Stimulated activated CD8-positive, alpha-beta memory T cell treated with anti-CD3 and anti-CD28 coated beads, Interleukin-7, amount 100 ng/mL, for 24 hours (primary cell): ENCODE results near the gene TAS2R4.
"Not testable (repeated sequence)": the region's sequence is repeated elsewhere in the genome, so short reads cannot be mapped to it uniquely, and the experiment has no call there.

Experiments
- DNase-seq: peaks from one replicate; pipeline ENCODE4 v3.0.0-alpha.2; 2020; ENCODE audit warnings: low read depth

The TAS2R4 gene

DNA sequence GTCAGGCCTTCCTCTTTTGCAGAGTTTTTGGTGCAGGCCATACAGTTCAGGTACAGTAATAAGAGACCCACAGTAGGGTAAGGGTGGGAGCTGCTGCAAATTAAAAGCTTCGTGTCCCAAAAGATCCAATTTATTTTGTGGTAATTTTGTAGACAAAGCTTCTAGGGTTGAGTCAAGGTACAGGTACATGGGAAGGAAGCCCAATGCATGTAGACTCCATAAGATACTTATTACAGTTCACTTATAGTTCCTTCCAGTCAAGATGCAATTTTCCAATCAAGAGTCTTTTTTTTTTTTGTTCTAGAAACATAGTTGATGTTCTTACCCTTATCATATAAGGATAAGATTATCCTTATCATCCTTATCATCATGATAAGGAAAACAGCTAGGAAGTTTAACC is at the start of gene TAS2R4:
TSS of gene TAS2R4 (plus strand) at position 301 of the 400 bp plus-strand sequence. CDS start 1,815 bp downstream, outside the sequence.
- DNase-seq: no peak

GRCh38 chr7:141729020-141729419 is 47.5 kb upstream of the TAS2R4 start:
- no peak for DNase-seq

DNA sequence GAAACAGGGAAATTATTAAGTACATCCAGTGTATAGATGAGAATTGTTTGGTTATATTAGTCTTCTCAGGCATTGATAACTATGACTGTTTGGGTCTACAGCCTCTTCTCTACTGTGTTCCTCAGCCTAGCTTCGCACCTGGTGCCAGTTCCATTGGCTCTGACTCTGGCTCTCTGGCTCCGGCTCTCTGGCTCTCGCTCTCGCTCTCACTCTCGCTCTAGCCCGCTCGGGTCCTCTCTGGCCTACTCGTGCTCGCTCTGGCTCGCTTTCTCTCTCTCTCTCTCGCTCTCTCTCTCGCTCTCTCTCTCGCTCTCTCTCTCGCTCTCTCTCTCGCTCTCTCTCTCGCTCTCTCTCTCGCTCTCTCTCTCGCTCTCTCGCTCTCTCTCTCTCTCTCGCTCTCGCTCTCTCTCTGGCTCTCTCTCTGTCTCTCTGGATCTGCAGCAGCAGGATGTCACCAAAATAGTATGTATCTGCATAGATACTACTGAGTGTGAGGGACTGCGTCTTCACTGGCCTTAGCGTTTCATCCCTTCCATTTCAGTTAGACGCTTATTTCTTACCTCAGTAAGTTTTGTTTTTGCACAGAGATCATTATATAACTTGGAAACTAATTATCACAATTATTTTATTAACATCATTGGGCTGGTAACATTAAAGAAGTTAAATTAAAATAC is 44.9 kb upstream of the TAS2R4 start:
- DNase-seq: no peak

GRCh38 chr7:141737118-141737835 is 39.2 kb upstream of the TAS2R4 start:
- DNase-seq: no peak

GRCh38 chr7:141737836-141738591 is 38.5 kb upstream of the TAS2R4 start, which contains the start of gene SSBP1:
Gene SSBP1 (plus strand): TSS chr7:141738358. CDS start chr7:141739167, 809 bp downstream.
- DNase-seq: peak; percentile 81

- no peak for DNase-seq
These were observed 37.9 kb upstream of the TAS2R4 start for GRCh38 chr7:141738592-141739013.

GRCh38 chr7:141739250-141739649 is 37.2 kb upstream of the TAS2R4 start:
- DNase-seq: no peak

- no peak for DNase-seq
These were observed 34.2 kb upstream of the TAS2R4 start for GRCh38 chr7:141742229-141742628.

DNA sequence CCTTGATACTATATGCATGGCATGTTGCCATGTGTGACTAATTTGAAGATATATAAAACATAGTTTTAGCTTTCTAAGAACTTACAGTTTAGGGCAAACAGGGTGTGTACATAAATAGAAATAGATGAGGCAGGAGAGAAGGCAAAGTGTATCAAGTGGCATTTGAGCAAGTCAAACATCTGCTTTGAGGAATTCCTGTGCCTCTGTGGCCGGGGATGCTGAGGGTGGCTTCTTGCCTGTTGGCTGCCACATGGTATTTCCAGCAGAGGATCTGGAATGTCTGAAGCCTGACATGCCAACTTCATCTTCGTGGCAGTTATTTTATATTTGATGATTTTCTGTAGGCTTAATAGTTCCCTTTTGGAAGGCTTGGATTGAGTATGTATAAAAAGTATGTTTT is 32.3 kb upstream of the TAS2R4 start:
- no peak for DNase-seq

GRCh38 chr7:141748396-141748795 is 28.1 kb upstream of the TAS2R4 start:
- no peak for DNase-seq

- not testable (repeated sequence) for DNase-seq
These were observed 24.6 kb upstream of the TAS2R4 start for GRCh38 chr7:141751904-141752303.

DNA sequence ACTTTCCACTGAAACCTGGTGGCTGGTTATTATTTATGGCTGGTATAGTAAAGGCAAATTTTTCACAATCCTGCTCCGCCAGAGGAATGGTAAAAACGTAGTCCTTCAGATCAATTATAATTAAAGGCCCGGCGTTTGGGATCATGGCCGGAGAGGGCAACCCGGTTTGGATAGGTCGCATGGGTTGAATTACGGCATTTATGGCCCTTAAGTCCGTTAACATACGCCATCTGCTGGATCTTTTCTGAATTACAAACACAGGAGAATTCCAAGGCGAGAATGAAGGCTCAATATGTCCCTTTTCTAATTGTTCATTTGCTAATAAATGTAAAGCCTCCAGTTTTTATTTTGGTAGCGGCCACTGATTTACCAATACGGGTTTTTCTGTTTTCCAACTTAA is 23.8 kb upstream of the TAS2R4 start:
- DNase-seq: no peak

DNA sequence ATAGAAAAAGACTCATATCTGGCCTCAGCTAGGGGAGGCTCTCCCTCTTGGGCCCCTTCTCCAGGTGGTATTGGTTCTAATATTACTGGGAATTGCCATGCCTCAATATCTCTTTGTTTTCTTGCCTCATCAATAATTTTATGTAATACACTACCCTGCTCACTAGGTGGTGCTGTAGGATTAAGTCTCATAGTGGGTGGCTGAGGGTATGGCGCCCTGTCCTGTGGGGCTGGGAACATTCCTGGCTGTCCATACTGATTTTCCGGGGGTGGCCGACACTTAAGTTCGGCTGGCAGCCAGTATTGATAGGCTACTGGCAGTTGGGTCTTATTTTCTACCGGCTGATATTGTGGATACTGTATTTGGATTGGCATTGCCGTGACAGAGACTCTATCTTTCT is 21.5 kb upstream of the TAS2R4 start:
- DNase-seq: no peak

GRCh38 chr7:141763797-141764196 is 12.7 kb upstream of the TAS2R4 start, which contains the start of gene TAS2R3:
Gene TAS2R3 (plus strand): TSS chr7:141764097. CDS start chr7:141764159, 62 bp downstream.
- DNase-seq: no peak

GRCh38 chr7:141770083-141770583 is 6.3 kb upstream of the TAS2R4 start:
- not testable (repeated sequence) for DNase-seq

- DNase-seq: no peak
These were observed 9.5 kb downstream of the TAS2R4 start for GRCh38 chr7:141785706-141786552.

GRCh38 chr7:141788296-141788695 is 11.8 kb downstream of the TAS2R4 start:
- no peak for DNase-seq

- DNase-seq: no peak
These were observed 13.4 kb downstream of the TAS2R4 start, which contains the start of gene TAS2R5 for GRCh38 chr7:141789917-141790316. Gene TAS2R5 (plus strand): TSS chr7:141790217. CDS start chr7:141790362, 145 bp downstream.

DNA sequence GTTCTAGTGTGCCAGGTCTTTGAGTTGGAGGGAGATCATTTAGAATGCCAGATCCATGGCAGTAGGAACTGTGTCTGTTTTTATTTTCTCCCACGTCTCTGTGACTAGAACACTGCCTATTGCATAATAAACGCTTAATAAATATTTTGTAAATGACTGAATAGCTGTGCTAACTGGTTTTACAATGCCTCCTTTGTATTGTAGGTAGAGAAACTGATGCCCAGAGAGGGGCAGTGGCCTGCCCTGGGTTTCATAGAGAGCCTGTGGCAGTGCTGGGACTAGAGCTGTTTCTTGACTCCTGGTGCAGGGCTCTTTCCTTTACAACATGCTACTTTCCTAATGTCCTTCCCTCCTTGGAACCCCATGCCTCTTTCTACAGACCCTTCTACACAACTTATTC is 16.1 kb downstream of the TAS2R4 start:
- DNase-seq: no peak

DNA sequence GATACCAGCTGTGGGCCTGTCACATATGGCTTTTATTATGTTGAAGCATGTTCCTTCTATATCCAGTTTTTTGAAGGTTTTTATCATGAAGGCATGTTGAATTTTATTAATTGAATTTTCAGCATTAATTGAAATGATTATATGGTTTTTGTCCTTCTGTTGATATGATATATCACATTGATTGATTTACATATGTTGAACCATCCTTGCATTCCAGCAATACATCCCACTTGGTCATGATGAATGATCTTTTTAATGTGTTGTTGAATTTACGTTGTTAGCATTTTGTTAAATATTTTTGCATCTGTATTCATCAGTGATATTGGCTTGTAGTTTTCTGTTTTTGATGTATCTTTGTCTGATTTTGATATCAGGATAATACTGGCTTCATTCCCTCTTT is 43.6 kb downstream of the TAS2R4 start:
- no peak for DNase-seq

GRCh38 chr7:141822432-141822831 is 46.0 kb downstream of the TAS2R4 start:
- not testable (repeated sequence) for DNase-seq
